DMS53 (cell line): ENCODE data around the gene TLL2.
"Not testable (repeated sequence)": the region's sequence is repeated elsewhere in the genome, so short reads cannot be mapped to it uniquely, and the experiment has no call there.

ENCODE experiments used
- DNase-seq: peaks from one replicate; lab custom pipeline; 2025; lab: John Stamatoyannopoulos, UW

TLL2 gene

GRCh38 chr10:96513698-96514561, at the start of gene TLL2:
TLL2 (minus strand) TSS chr10:96513926; CDS start chr10:96513685, 241 bp downstream.
- DNase-seq = peak; percentile 97

- DNase-seq = no peak
Measured at GRCh38 chr10:96560966-96561887, 47.5 kb upstream of the TLL2 start.

GRCh38 chr10:96560489-96560888, 46.8 kb upstream of the TLL2 start:
- DNase-seq = no peak

GRCh38 chr10:96556003-96556402, 42.3 kb upstream of the TLL2 start:
- DNase-seq = peak; percentile 41

GRCh38 chr10:96555330-96555729, 41.6 kb upstream of the TLL2 start:
- DNase-seq = no peak

GRCh38 chr10:96548589-96548988, 34.9 kb upstream of the TLL2 start:
- peak; percentile 65 for DNase-seq

- DNase-seq = not testable (repeated sequence)
Measured at GRCh38 chr10:96545558-96545957, 31.8 kb upstream of the TLL2 start.

- no peak for DNase-seq
Measured at GRCh38 chr10:96541921-96542320, 28.2 kb upstream of the TLL2 start.

GRCh38 chr10:96540240-96540639, 26.5 kb upstream of the TLL2 start:
- no peak for DNase-seq

- no peak for DNase-seq
Measured at GRCh38 chr10:96538683-96539082, 25.0 kb upstream of the TLL2 start.

- no peak for DNase-seq
Measured at GRCh38 chr10:96536129-96536528, 22.4 kb upstream of the TLL2 start.

GRCh38 chr10:96532523-96532922, 18.8 kb upstream of the TLL2 start:
- DNase-seq = no peak

GRCh38 chr10:96529634-96530279, 16.0 kb upstream of the TLL2 start:
- no peak for DNase-seq

- no peak for DNase-seq
Measured at GRCh38 chr10:96524741-96525140, 11.0 kb upstream of the TLL2 start.

GRCh38 chr10:96517284-96517683, 3.6 kb upstream of the TLL2 start:
- DNase-seq = no peak

- peak; percentile 9 for DNase-seq
Measured at GRCh38 chr10:96516337-96516736, 2.6 kb upstream of the TLL2 start.

- DNase-seq = no peak
Measured at GRCh38 chr10:96513305-96513697, 425 bp downstream of the TLL2 start.

GRCh38 chr10:96512524-96513304, 1.0 kb downstream of the TLL2 start:
- DNase-seq = peak; percentile 77

GRCh38 chr10:96511044-96511945, 2.4 kb downstream of the TLL2 start:
- DNase-seq = peak; percentile 89

GRCh38 chr10:96509017-96509641, 4.6 kb downstream of the TLL2 start:
- no peak for DNase-seq
